ENCODE measurements around the gene NCL.
A peak's percentile ranks its signal among the peaks of the same experiment; 100 is the strongest.

NCL gene, protein sequence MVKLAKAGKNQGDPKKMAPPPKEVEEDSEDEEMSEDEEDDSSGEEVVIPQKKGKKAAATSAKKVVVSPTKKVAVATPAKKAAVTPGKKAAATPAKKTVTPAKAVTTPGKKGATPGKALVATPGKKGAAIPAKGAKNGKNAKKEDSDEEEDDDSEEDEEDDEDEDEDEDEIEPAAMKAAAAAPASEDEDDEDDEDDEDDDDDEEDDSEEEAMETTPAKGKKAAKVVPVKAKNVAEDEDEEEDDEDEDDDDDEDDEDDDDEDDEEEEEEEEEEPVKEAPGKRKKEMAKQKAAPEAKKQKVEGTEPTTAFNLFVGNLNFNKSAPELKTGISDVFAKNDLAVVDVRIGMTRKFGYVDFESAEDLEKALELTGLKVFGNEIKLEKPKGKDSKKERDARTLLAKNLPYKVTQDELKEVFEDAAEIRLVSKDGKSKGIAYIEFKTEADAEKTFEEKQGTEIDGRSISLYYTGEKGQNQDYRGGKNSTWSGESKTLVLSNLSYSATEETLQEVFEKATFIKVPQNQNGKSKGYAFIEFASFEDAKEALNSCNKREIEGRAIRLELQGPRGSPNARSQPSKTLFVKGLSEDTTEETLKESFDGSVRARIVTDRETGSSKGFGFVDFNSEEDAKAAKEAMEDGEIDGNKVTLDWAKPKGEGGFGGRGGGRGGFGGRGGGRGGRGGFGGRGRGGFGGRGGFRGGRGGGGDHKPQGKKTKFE

DNA sequence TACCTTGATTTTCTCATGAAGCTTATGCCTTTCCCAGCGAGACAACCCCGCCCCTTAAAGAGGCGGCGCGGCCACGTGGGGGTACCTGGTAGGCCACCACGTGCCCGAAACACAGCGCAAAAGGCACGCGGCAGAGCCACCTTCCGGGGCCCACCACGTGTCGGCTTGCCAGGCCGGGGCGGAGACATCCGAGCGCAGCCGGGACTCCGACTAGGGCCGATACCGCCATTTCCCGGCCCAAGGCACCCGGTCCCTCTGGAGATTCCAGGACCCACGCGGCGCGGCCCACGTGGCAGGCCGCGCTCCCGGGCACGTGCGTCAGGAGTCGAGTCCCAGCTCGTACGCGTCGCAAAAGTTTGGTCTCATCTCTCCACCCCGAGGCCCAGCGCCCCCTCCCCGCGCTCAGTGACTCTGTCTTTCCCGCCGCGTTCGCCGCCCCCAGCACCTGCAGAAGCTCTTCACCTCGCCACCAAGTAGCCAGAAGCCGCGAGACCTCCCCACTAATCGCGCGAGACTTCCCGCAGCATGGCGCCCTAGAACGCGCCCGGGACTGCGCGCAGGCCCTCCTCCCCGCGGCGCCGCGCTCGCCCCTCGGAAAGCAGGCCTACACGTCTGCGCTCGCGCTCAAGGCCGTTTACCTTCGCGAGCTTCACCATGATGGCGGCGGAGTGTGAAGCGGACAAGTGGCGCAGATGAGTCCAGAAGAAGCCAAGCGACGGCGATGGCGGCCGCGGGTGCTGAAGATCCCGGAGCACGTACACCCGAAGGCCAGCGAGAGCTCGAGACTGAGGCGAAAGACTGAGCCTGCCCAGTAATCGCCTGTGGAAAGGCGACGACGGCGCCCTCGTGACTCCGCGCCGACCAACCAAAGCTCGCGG, at the start of gene NCL:
NCL (minus strand) TSS at position 787 of the 878 bp plus-strand sequence; CDS start at position 656, 131 bp downstream.
- DNase-seq, result peak; percentile 89

DNA sequence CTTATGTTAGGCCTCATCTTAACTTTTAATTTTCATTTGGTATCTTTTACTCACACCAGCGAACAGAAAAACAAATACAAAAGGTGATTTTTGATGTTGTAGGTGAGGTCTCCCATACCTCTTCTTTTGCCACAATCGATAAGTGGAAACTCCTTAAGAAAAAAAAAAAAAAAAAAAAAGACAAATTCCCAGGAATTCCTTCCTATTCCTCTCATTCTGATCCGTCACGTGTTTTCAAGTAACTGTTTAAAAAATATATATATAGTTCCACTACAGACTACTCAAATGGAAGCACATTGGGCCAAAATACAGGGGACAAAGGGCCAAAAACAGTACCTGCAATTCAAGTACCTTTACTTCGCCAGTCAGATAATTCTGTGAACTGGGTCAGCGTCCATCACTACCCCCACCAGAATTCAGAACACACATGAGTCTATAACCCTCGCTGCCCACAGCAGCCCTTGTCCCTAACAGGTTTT, 49.5 kb upstream of the NCL start:
- no peak for DNase-seq

DNA sequence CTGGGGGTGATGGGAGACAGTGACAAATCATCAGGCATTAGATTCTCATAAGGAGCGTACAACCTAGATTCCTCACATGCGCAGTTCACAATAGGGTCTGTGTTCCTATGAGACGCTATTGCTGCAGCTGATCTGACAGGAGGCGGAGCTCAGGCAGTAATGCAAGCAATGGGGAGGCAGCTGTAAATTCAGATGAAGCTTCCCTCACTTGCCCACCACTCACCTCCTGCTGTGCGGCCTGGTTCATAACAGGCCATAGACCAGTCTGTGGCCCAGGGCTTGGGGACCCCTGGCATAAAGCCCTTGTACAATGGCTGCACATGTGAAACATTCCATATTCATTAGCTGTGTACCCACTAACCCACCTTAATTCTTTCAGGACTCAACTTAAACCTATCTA, 47.9 kb upstream of the NCL start:
- no peak for DNase-seq

DNA sequence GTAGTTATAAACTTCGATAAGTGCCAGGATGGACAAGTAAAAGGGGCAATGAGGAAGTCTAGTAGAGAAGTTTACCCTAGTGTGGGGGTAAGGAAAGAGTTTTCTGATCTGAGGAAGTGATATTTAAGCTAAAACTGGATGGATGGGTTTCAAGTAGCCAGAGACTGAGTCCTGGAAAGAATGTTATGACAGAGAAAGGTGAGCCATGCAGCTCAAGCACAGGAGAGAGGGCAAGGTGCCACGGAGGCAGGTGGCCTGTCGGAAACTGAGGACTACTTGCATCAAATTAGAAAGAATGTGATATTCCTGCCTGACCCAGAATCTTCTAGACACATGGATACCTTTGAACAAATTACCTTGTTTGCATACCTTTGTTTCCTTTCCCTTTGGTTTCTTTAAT, 39.5 kb upstream of the NCL start:
- DNase-seq, result no peak

DNA sequence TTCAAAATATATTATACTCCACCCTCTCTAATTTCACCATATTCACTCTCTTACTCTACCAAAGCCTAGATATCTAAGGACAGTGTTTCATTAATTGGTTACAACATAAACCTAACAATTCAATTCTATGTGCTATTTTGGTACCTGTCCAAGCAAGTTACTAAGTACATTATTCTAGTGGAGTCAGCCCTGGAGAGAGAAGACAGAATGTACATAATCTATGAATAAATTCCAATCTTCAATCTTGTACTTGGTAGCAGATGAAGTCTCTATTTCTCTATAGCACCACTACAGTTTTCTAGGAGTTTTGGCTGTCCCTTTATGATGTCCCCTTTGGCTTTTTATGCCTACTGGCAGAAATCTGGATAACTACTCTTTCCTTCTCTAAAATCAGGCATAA, 38.3 kb upstream of the NCL start:
- no peak for DNase-seq

DNA sequence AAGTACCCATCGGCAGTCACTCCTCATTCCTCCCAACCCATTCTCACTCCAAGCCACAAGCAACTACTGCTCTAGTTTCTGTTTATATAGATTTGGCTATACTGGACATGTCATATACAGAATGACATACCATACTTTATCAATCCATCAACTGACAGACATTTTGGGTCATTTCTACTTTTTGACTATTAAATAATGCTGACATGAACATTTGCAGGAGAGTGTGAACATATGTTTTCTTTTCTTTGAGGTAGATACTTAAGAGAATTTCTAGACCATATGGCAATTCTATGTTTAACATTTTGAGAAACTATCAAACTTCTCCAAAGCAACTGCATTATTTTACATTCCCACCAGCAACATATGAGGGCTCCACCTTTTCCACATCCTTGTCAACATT, 33.4 kb upstream of the NCL start:
- no peak for DNase-seq

DNA sequence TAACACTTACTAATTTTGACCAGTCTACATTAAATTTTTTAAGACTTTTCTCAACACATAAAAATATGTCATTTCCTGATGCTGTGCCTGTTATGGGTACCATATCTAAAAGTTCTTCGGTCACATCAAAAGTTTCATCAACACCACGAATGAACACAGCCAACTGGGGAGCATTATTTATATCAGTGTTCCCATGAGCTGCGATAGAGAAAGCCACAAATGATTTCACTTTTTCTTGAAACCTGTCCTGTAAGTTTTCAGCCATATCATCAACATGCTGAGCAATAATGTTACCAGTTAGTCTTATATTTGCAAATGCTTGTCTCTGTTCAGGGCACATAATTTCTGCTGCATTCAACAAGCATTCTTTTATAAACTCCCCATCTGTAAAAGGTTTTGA, 30.4 kb upstream of the NCL start:
- no peak for DNase-seq

- no peak for DNase-seq
Observed at GRCh38 chr2:231490801-231491200, 26.5 kb upstream of the NCL start.

DNA sequence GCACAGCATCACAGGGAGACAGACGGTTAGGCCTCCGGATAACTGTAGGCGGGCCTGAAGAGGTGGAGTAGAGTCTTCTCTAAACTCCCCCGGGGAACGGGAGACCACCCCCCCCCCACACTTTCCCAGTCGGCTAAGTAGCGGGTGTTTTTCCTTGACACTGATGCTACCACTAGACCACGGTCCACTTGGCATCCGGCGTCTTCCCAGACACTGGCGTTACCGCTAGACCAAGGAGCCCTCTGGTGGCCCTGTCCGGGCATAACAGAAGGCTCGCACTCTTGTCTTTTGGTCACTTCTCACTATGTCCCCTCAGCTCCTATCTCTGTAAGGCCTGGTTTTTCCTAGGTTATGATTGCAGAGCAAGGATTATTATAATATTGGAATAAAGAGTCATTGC, 25.7 kb upstream of the NCL start:
- DNase-seq, result peak; percentile 20

DNA sequence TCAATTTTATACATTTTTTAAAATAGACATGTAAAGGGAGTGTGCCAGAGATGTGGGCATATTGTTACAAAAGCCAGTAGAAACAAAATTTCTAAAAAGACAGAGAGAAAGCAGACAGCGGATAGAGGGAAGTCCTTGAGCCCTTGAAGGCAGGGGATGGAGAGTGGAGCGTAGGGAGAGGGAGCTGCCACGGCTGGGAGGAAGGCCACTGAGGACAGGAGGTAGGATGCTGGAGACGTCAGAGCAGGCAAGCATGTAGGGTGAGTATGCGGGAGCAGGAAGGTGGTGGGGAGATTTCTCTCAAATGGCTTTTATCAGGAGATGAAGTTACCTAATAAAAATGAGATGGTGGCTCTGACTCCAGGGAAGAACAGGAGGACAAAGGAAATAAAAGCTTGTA, 24.0 kb upstream of the NCL start:
- DNase-seq, result no peak

DNA sequence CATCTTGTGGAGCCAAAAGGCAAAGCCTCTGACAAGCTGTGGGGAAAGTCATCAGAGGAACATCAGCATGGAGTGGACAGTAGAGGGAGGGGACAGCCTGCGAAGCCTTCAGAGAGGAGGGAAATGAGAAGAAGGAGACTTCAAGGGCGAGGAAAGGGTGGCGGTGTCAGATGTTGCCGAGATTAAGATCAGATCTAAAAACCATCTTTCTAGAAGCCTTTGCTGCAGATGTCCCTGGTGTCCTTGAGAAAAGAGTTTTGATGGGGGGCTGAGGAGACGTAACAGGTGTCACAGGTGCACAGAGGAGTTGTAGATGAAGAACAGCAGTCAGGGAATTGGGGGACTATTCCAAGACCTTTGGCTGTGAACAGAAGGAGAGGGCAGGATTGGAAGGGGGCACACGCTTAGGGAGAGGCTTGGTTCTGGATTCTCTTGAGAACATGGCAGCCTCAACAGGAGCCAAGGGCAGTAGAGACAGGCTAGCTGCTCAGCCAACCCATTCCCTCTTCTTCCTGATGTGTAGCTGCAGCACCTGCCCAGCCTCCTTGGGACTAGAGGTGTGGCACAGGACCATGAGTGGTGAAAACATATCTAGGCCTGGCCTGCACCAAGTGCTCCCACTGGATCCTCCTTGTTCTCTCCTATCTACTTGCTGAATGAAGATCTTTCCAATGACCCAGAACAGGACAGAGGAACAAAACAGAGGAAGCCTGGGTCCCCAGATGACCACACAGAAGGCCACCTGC, 22.7 kb upstream of the NCL start:
- no peak for DNase-seq

- DNase-seq, result peak; percentile 29
Observed at GRCh38 chr2:231483398-231484329, 19.4 kb upstream of the NCL start.

- peak; percentile 71 for DNase-seq
Observed at GRCh38 chr2:231482806-231483391, 18.6 kb upstream of the NCL start.

DNA sequence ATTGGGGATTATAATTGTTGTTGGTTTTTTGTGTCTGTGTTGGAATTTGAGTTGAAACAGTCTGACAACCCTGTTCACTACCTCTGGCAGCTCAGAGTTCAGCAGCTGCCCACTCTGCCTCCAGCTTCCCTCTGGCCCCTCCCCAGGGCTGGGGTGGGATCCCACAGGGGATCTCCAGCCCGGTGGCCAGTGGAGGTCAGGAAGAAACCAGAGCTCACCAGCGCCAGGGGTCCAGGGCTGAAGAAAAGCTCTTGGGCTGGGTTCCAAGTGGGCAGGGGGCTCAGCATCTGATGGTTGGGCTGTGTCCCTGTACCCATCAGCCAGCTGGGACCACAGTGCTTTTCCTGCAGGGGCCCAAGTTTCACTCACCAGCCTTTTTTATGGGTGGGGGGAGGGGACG, 16.5 kb upstream of the NCL start:
- no peak for DNase-seq

- DNase-seq, result no peak
Observed at GRCh38 chr2:231479455-231479854, 15.2 kb upstream of the NCL start.

DNA sequence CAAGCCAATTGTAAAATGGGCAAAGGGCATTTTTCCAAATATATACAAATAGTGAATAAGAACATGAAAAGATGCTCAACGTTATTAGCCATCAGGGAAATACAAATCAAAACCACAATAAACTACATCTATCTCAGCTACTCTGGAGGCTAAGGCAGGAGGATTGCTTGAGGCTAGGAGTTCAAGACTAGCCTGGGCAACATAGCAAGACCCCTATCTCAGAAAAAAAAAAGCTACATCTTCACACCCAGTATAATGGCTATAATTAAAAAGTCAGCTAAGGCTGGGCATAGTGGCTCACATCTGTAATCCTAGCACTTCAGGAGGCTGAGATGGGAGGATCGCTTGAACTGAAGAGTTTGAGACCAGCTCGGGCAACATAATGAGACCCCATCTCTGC, 12.6 kb upstream of the NCL start:
- DNase-seq, result no peak

DNA sequence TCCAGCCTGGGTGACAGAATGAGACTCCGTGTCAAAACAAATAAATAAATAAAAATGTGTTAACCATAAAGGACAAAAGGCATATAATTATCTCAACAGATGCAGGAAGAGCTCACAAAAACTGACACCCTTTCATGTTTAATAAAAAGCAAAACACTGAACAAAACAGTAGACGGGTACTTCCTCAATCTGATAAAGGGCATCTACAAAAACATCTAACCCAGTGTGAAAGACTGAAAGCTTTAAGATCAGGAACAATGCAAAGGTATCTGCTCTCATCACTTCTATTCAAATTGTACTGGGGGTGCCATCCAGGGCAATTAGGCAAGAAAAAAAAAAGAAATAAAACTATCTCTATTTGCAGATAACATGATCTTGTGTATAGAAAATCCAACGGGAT, 11.7 kb upstream of the NCL start:
- DNase-seq, result no peak

- no peak for DNase-seq
Observed at GRCh38 chr2:231472816-231473215, 8.5 kb upstream of the NCL start.

DNA sequence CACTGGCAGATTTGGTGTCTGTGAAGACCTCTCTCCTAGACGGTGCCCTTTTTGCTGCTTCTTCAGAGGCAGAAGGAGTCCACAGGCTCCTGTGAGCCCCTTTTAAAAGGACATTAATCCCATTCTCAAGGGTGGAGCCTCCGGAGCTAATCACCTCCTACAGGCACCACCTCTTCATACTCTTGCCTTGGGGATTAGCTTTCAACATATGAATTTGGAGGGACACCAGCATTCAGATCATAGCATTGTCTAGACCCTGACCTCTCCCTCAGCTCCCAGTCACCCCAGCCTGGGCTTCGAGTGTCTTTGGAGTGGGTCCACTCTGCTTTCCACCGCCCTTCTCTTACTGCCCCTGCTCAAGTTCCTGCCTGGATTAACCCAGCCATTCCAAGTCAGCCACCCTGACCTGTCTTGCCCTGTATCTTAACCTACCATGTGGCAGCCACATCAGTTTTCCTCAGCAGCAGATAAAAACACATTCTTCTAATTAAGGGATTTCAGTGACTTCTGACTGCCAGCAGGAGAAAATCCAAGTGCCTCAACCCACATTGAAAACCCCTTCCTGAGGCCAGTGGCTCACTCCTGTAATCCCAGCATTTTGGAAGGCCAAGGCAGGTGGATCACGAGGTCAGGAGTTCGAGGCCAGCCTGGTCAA, 6.1 kb upstream of the NCL start:
- no peak for DNase-seq

DNA sequence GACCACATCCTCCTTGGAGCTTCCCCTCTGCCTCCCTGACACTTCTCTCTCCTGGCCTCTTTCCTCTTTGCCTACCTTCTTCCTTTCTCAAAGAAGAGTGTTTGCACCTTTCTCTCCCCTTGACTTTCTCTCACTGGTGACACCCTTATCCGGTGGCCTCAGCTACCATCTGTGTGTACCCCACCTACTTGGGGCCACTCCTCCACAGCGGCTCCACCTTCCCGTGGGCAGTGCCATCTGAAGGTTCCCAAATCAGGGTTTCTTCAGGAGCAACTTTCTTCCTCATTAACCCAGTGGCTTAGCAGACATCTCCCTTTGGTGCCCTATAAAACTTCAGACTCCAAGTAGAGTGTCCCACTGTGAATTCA, 5.3 kb upstream of the NCL start:
- DNase-seq, result no peak
